HepG2 (cell line): ENCODE results near the gene TRIM3. TPM values are rescaled to one million over a fixed set of nuclear protein-coding genes. Genes with fewer than 3 reads are reported as not detected.
A peak's percentile ranks its signal among the peaks of the same experiment; 100 is the strongest.

ENCODE experiments used
- GLI4 ChIP-seq: sonication (generic); formaldehyde crosslinking; IDR thresholded peaks from 2 replicates; pipeline ENCODE4 v1.5.1; 2020; ENCODE audit warnings: missing genetic modification reagents, mild to moderate bottlenecking, moderate library complexity, borderline replicate concordance
- NONO ChIP-seq, 2 experiments: fragments of 450-650 bp in 1 of 2; sonication (generic) in 1 of 2; formaldehyde crosslinking in 1 of 2; IDR thresholded peaks in 1 of 2; conservative IDR thresholded peaks in 1 of 2; 2 replicates each; pipeline versions ENCODE4 v1.6.1 to v1.8.0; 2017 to 2022; ENCODE audit warnings: mild to moderate bottlenecking in 1 of 2, missing genetic modification reagents in 1 of 2, moderate library complexity in 1 of 2
- SIX4 ChIP-seq: sonication (generic); formaldehyde crosslinking; IDR thresholded peaks from 2 replicates; pipeline ENCODE4 v1.4.0; 2020; ENCODE audit warnings: missing genetic modification reagents
- ZFY ChIP-seq: sonication (generic); formaldehyde crosslinking; IDR thresholded peaks from 2 replicates; pipeline ENCODE4 v1.4.0; 2020; ENCODE audit warnings: missing genetic modification reagents
- ZNF12 ChIP-seq: sonication (generic); formaldehyde crosslinking; IDR thresholded peaks from 2 replicates; pipeline ENCODE4 v1.5.0; 2020; ENCODE audit warnings: missing genetic modification reagents
- polyA plus RNA-seq, 8 experiments: library from polyadenylated mRNA; depleted of rRNA in 3 of 8; stranded (reverse) in 7 of 8; unstranded in 1 of 8; fragments of >200 nt; fragmentation: Illumina TruSeq in 4 of 8; extraction: Trizol in 4 of 8; gene quantifications; 2 replicates each; pipeline versions ENCODE4 v1.2.1 to v1.2.3, GENCODE V29; 2011 to 2016; ENCODE audit warnings: low read depth in 4 of 8, missing spikeins in 1 of 8, mixed read lengths in 1 of 8; ENCODE audit not compliant: insufficient read depth in 1 of 8
- total RNA-seq, 5 experiments: library from RNA; depleted of rRNA; stranded (reverse); fragments of >200 nt; fragmentation: Illumina TruSeq; extraction: Trizol; gene quantifications; 2 replicates each; pipeline ENCODE4 v1.2.3, GENCODE V29; 2016; ENCODE audit warnings: low read depth in 1 of 5
- TF ChIP-seq, protein P1 (sequence below): sonication (generic); formaldehyde crosslinking; IDR thresholded peaks from 2 replicates; pipeline ENCODE4 v1.4.0; 2020; ENCODE audit warnings: missing genetic modification reagents
- TF ChIP-seq, protein P2 (sequence below): sonication (generic); formaldehyde crosslinking; IDR thresholded peaks from 2 replicates; pipeline ENCODE4 v1.4.0; 2020; ENCODE audit warnings: mild to moderate bottlenecking, missing genetic modification reagents, borderline replicate concordance
- TF ChIP-seq, protein P3 (sequence below): sonication (generic); formaldehyde crosslinking; IDR thresholded peaks from 2 replicates; pipeline ENCODE4 v1.4.0; 2020; ENCODE audit warnings: mild to moderate bottlenecking, missing genetic modification reagents
- TF ChIP-seq, protein P4 (sequence below): sonication (generic); formaldehyde crosslinking; IDR thresholded peaks from 2 replicates; pipeline ENCODE4 v1.4.0; 2020; ENCODE audit warnings: mild to moderate bottlenecking, low read depth, missing genetic modification reagents
- TF ChIP-seq, protein P5 (sequence below): sonication (generic); formaldehyde crosslinking; IDR thresholded peaks from 2 replicates; pipeline ENCODE4 v1.9.0; 2021; ENCODE audit warnings: missing genetic modification reagents, borderline replicate concordance

The TRIM3 gene
- total and polyA plus RNA-seq, 2 of the 13 experiments (the other 11 are each of a cell fraction or from before 2014, with no cell fraction given), result 3.6 to 6.3 TPM

DNA sequence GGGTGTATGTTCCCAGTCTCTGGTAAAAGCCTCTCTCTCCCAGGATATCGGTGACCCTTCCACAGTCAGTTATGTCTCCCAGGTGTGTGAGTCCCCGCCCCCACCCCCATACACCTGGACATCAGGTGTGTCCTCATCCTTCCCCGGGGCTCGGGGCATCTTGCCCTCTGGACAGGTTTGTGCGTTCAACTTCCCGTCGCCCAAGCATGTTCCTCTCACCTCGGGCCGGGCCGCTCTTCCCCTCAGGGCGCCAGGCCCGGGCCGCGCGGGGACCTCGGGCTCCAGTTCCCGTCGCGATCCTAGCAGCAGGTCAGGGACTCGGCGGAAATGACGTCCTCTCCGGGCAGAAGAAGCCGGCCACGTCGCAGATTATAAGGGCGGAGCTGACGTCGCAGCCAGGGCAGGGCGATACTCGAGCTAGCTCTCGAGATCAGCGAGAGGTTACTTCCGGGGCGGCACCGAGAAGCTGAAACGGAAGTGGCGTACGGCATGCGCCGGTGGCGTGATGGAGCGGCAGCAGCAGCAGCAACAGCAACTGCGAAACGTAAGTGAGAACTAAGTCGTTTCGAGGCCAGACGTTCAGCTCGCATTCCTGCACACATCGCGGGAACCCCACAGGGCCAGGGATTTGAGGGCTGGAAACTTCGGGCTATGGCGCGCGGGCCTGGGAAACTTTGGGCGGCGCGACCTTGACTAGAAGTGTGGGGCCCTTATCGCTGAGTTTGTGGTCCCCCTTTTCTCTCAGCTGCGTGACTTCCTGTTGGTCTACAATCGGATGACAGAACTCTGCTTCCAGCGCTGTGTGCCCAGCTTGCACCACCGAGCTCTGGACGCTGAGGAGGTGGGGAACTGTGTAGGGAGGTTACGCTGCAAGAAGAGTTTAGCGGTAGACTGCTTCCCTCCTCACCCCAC is 7.5 kb upstream of the TRIM3 start, which contains the start of the genes ARFIP2 and TIMM10B (continued):
- TF ChIP-seq, protein P1, sequence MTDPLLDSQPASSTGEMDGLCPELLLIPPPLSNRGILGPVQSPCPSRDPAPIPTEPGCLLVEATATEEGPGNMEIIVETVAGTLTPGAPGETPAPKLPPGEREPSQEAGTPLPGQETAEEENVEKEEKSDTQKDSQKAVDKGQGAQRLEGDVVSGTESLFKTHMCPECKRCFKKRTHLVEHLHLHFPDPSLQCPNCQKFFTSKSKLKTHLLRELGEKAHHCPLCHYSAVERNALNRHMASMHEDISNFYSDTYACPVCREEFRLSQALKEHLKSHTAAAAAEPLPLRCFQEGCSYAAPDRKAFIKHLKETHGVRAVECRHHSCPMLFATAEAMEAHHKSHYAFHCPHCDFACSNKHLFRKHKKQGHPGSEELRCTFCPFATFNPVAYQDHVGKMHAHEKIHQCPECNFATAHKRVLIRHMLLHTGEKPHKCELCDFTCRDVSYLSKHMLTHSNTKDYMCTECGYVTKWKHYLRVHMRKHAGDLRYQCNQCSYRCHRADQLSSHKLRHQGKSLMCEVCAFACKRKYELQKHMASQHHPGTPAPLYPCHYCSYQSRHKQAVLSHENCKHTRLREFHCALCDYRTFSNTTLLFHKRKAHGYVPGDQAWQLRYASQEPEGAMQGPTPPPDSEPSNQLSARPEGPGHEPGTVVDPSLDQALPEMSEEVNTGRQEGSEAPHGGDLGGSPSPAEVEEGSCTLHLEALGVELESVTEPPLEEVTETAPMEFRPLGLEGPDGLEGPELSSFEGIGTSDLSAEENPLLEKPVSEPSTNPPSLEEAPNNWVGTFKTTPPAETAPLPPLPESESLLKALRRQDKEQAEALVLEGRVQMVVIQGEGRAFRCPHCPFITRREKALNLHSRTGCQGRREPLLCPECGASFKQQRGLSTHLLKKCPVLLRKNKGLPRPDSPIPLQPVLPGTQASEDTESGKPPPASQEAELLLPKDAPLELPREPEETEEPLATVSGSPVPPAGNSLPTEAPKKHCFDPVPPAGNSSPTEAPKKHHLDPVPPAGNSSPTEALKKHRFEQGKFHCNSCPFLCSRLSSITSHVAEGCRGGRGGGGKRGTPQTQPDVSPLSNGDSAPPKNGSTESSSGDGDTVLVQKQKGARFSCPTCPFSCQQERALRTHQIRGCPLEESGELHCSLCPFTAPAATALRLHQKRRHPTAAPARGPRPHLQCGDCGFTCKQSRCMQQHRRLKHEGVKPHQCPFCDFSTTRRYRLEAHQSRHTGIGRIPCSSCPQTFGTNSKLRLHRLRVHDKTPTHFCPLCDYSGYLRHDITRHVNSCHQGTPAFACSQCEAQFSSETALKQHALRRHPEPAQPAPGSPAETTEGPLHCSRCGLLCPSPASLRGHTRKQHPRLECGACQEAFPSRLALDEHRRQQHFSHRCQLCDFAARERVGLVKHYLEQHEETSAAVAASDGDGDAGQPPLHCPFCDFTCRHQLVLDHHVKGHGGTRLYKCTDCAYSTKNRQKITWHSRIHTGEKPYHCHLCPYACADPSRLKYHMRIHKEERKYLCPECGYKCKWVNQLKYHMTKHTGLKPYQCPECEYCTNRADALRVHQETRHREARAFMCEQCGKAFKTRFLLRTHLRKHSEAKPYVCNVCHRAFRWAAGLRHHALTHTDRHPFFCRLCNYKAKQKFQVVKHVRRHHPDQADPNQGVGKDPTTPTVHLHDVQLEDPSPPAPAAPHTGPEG (CRISPR knock-in tag), result no peak
- TF ChIP-seq, protein P2, sequence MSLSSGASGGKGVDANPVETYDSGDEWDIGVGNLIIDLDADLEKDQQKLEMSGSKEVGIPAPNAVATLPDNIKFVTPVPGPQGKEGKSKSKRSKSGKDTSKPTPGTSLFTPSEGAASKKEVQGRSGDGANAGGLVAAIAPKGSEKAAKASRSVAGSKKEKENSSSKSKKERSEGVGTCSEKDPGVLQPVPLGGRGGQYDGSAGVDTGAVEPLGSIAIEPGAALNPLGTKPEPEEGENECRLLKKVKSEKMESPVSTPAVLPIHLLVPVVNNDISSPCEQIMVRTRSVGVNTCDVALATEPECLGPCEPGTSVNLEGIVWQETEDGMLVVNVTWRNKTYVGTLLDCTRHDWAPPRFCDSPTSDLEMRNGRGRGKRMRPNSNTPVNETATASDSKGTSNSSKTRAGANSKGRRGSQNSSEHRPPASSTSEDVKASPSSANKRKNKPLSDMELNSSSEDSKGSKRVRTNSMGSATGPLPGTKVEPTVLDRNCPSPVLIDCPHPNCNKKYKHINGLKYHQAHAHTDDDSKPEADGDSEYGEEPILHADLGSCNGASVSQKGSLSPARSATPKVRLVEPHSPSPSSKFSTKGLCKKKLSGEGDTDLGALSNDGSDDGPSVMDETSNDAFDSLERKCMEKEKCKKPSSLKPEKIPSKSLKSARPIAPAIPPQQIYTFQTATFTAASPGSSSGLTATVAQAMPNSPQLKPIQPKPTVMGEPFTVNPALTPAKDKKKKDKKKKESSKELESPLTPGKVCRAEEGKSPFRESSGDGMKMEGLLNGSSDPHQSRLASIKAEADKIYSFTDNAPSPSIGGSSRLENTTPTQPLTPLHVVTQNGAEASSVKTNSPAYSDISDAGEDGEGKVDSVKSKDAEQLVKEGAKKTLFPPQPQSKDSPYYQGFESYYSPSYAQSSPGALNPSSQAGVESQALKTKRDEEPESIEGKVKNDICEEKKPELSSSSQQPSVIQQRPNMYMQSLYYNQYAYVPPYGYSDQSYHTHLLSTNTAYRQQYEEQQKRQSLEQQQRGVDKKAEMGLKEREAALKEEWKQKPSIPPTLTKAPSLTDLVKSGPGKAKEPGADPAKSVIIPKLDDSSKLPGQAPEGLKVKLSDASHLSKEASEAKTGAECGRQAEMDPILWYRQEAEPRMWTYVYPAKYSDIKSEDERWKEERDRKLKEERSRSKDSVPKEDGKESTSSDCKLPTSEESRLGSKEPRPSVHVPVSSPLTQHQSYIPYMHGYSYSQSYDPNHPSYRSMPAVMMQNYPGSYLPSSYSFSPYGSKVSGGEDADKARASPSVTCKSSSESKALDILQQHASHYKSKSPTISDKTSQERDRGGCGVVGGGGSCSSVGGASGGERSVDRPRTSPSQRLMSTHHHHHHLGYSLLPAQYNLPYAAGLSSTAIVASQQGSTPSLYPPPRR, result no peak
- TF ChIP-seq ZNF12 (CRISPR knock-in tag) (no peak; the same call in 1 of the 2 replicates), GLI4 (no peak), NONO (IDR thresholded peaks at IDR 0.05) (no peak), NONO (CRISPR knock-in tag; conservative IDR thresholded peaks at IDR 0.05) (peak; percentile 81), SIX4 (CRISPR knock-in tag) (peak; percentile 78), ZFY (peak; percentile 83)
- TF ChIP-seq, protein P3, sequence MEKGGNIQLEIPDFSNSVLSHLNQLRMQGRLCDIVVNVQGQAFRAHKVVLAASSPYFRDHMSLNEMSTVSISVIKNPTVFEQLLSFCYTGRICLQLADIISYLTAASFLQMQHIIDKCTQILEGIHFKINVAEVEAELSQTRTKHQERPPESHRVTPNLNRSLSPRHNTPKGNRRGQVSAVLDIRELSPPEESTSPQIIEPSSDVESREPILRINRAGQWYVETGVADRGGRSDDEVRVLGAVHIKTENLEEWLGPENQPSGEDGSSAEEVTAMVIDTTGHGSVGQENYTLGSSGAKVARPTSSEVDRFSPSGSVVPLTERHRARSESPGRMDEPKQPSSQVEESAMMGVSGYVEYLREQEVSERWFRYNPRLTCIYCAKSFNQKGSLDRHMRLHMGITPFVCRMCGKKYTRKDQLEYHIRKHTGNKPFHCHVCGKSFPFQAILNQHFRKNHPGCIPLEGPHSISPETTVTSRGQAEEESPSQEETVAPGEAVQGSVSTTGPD (CRISPR knock-in tag), result no peak
- TF ChIP-seq, protein P4, sequence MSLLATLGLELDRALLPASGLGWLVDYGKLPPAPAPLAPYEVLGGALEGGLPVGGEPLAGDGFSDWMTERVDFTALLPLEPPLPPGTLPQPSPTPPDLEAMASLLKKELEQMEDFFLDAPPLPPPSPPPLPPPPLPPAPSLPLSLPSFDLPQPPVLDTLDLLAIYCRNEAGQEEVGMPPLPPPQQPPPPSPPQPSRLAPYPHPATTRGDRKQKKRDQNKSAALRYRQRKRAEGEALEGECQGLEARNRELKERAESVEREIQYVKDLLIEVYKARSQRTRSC (CRISPR knock-in tag), result no peak
- TF ChIP-seq, protein P5, sequence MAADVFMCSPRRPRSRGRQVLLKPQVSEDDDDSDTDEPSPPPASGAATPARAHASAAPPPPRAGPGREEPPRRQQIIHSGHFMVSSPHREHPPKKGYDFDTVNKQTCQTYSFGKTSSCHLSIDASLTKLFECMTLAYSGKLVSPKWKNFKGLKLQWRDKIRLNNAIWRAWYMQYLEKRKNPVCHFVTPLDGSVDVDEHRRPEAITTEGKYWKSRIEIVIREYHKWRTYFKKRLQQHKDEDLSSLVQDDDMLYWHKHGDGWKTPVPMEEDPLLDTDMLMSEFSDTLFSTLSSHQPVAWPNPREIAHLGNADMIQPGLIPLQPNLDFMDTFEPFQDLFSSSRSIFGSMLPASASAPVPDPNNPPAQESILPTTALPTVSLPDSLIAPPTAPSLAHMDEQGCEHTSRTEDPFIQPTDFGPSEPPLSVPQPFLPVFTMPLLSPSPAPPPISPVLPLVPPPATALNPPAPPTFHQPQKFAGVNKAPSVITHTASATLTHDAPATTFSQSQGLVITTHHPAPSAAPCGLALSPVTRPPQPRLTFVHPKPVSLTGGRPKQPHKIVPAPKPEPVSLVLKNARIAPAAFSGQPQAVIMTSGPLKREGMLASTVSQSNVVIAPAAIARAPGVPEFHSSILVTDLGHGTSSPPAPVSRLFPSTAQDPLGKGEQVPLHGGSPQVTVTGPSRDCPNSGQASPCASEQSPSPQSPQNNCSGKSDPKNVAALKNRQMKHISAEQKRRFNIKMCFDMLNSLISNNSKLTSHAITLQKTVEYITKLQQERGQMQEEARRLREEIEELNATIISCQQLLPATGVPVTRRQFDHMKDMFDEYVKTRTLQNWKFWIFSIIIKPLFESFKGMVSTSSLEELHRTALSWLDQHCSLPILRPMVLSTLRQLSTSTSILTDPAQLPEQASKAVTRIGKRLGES (CRISPR knock-in tag), result peak; percentile 44; the same call in 1 of the 2 replicates
